ENCODE data around the gene PAQR8. TPM values are rescaled to one million over a fixed set of nuclear protein-coding genes. Genes with fewer than 3 reads are reported as not detected.

Gene PAQR8, protein sequence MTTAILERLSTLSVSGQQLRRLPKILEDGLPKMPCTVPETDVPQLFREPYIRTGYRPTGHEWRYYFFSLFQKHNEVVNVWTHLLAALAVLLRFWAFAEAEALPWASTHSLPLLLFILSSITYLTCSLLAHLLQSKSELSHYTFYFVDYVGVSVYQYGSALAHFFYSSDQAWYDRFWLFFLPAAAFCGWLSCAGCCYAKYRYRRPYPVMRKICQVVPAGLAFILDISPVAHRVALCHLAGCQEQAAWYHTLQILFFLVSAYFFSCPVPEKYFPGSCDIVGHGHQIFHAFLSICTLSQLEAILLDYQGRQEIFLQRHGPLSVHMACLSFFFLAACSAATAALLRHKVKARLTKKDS
- total RNA-seq, result 5.8 TPM
- long read RNA-seq, full-length matches to known transcripts, result 16 of 24 reads
- long read RNA-seq, partial matches to known transcripts, result 8 of 24 reads
- long read RNA-seq, other reads (novel, unspliced or antisense), result 0 of 24 reads

GRCh38 chr6:52361945-52362442 is at the start of gene PAQR8:
Gene PAQR8, plus strand, starts transcription at chr6:52362151. Its CDS starts 41,063 bp downstream, at chr6:52403214.
- ATAC-seq (peak; percentile 97), DNase-seq (peak; percentile 88)
- intact Hi-C loops (cut with DNase I), result no loop called here
- H3K27ac ChIP-seq, result peak within 1 kb of the TSS; percentile 78
- no peaks in the 10 kb centered on the region for H3K27me3 ChIP-seq
- no peaks in the 10 kb centered on the region for H3K9me3 ChIP-seq
- TF ChIP-seq, protein P1, sequence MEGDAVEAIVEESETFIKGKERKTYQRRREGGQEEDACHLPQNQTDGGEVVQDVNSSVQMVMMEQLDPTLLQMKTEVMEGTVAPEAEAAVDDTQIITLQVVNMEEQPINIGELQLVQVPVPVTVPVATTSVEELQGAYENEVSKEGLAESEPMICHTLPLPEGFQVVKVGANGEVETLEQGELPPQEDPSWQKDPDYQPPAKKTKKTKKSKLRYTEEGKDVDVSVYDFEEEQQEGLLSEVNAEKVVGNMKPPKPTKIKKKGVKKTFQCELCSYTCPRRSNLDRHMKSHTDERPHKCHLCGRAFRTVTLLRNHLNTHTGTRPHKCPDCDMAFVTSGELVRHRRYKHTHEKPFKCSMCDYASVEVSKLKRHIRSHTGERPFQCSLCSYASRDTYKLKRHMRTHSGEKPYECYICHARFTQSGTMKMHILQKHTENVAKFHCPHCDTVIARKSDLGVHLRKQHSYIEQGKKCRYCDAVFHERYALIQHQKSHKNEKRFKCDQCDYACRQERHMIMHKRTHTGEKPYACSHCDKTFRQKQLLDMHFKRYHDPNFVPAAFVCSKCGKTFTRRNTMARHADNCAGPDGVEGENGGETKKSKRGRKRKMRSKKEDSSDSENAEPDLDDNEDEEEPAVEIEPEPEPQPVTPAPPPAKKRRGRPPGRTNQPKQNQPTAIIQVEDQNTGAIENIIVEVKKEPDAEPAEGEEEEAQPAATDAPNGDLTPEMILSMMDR (IDR thresholded peaks at IDR 0.05), result no peak
- H3K4me3 ChIP-seq, result peak within 1 kb of the TSS; percentile 82
- H3K36me3 ChIP-seq, result no peaks in the 10 kb centered on the region
- H3K4me1 ChIP-seq, result peaks cover 16% of the 10 kb centered on the region

GRCh38 chr6:52312461-52312860 is 49.5 kb upstream of the PAQR8 start:
- H3K36me3 ChIP-seq, result no peaks in the 10 kb centered on the region
- H3K27me3 ChIP-seq, result no peaks in the 10 kb centered on the region
- no peaks in the 10 kb centered on the region for H3K9me3 ChIP-seq
- TF ChIP-seq, protein P1 (IDR thresholded peaks at IDR 0.05), result no peak
- H3K4me1 ChIP-seq, result peaks cover 9% of the 10 kb centered on the region
- no peak for DNase-seq
- ATAC-seq, result no peak
- H3K27ac ChIP-seq, result no peak overlapping the region
- H3K4me3 ChIP-seq, result no peak overlapping the region
- intact Hi-C loops (cut with DNase I), result no loop called here

DNA sequence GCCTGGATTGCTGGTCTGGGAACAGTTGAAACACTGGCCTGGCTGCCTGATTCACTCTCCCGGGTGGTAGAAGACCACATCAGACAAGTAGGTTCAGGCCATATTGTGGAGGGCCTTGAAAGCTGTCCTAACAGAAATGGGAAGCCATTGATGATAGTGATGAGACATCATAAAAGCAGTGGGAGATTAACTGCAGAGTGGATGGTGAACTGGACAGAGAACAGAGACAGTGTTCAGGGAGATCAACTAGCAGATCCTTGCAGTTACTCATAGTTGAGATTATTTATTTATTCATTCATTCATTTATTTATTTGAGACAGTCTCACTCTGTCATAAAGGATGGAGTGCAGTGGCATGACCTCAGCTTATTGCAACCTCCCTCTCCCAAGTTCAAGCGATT is 47.2 kb upstream of the PAQR8 start:
- Histone ChIP-seq H3K27ac (no peak overlapping the region), H3K4me1 (peaks cover 6% of the 10 kb centered on the region), H3K4me3 (no peak overlapping the region), H3K27me3 (no peaks in the 10 kb centered on the region), H3K36me3 (no peaks in the 10 kb centered on the region), H3K9me3 (no peaks in the 10 kb centered on the region)
- intact Hi-C loops (cut with DNase I), result no loop called here
- TF ChIP-seq, protein P1 (IDR thresholded peaks at IDR 0.05), result no peak
- DNase-seq (no peak), ATAC-seq (no peak)

DNA sequence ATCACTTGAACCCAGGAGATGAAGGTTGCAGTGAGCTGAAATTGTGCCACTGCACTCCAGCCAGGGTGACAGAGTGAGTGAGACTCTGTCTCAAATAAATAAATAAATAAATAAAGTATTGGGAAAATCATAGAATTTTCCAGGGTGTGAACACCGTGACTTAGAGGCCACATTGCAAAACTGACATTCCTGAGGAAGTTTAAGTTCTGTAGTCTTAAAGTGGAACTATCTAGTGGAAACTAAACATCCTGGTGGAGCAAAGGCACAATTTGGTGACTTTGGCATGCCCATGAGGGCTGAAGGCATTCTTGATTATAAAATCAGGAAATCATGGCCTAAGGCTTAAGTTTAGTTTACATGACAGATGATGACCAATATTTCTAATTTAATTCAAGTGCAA is 44.7 kb upstream of the PAQR8 start:
- Histone ChIP-seq H3K4me3 (no peak overlapping the region), H3K27ac (no peak overlapping the region), H3K27me3 (no peaks in the 10 kb centered on the region), H3K4me1 (peaks cover 6% of the 10 kb centered on the region), H3K9me3 (no peaks in the 10 kb centered on the region), H3K36me3 (no peaks in the 10 kb centered on the region)
- ATAC-seq, result no peak
- intact Hi-C loops (cut with DNase I), result no loop called here
- no peak for DNase-seq
- TF ChIP-seq, protein P1 (IDR thresholded peaks at IDR 0.05), result no peak

DNA sequence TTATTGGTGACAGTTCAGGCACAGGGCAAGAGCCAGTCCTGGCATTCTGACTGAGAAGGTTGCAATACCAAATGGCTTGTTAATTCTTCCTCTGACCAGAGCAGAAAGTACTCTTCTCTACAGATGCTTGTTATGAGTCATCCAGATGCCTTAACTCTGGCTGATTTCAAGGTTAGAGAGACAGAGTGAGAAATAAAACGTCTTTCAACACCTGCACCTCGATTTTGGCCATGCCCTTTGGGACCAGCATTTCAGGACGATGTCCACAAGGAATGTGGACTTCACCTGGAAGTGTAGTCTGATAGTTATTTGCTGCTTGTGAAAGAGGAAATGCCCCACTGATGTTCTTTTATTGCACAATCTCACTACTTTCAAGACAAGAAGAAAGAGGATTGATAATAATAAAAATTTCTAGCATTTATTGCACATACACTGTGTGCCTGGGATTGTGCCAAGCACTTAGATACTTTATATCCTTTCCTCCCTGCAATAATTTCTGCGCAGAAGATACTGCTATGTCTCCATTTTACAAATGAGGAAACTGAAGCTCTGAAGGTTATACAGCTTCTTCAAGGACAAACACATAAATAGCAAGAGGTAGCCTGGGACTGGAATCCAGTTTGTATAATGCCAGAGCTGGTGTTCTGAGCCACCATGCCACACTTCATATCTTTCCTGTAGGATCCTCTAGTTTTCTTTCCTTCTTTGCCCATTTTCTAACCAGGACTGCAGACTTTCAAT is 43.9 kb upstream of the PAQR8 start:
- H3K4me3 ChIP-seq, result no peak overlapping the region
- H3K36me3 ChIP-seq, result no peaks in the 10 kb centered on the region
- peak; percentile 60 for ATAC-seq
- no peaks in the 10 kb centered on the region for H3K9me3 ChIP-seq
- TF ChIP-seq, protein P1 (IDR thresholded peaks at IDR 0.05), result no peak
- no peak for DNase-seq
- intact Hi-C loops (cut with DNase I), result no loop called here
- no peak overlapping the region for H3K27ac ChIP-seq
- H3K4me1 ChIP-seq, result peaks cover 6% of the 10 kb centered on the region
- no peaks in the 10 kb centered on the region for H3K27me3 ChIP-seq

Measured in upper lobe of right lung (tissue), 1 donor.